HG02884 (cell line): ENCODE results near the gene ZPR1.
"Not testable (repeated sequence)": the region's sequence is repeated elsewhere in the genome, so short reads cannot be mapped to it uniquely, and the experiment has no call there.

Experiments
- ATAC-seq: cut with Tn5 transposase; IDR thresholded peaks from one replicate; pipeline ENCODE4 v1.9.1; 2021; ENCODE audit warnings: mild to moderate bottlenecking, moderate library complexity; ENCODE audit not compliant: unreplicated experiment

ZPR1 gene

GRCh38 chr11:116787786-116788486, at the start of gene ZPR1:
TSS of gene ZPR1 (minus strand) at chr11:116788023. CDS start at chr11:116787990, 33 bp downstream.
- ATAC-seq, result peak; percentile 87

- no peak for ATAC-seq
Measured at GRCh38 chr11:116836632-116836991, 48.8 kb upstream of the ZPR1 start.

- peak; percentile 70 for ATAC-seq
Measured at GRCh38 chr11:116835791-116836631, 48.2 kb upstream of the ZPR1 start.

GRCh38 chr11:116835042-116835772, 47.4 kb upstream of the ZPR1 start:
- ATAC-seq, result no peak

GRCh38 chr11:116834535-116835041, 46.8 kb upstream of the ZPR1 start:
- not testable (repeated sequence) for ATAC-seq

GRCh38 chr11:116833816-116834534, 46.2 kb upstream of the ZPR1 start:
- ATAC-seq, result no peak

- ATAC-seq, result no peak
Measured at GRCh38 chr11:116833491-116833815, 45.6 kb upstream of the ZPR1 start.

GRCh38 chr11:116832350-116833290, 44.8 kb upstream of the ZPR1 start:
- ATAC-seq, result no peak

- ATAC-seq, result no peak
Measured at GRCh38 chr11:116831790-116832349, 44.0 kb upstream of the ZPR1 start.

- no peak for ATAC-seq
Measured at GRCh38 chr11:116830184-116830912, 42.5 kb upstream of the ZPR1 start.

GRCh38 chr11:116829525-116830183, 41.8 kb upstream of the ZPR1 start, which contains the start of gene APOC3:
TSS of gene APOC3 (plus strand) at chr11:116829907. CDS start at chr11:116830583, 676 bp downstream.
- no peak for ATAC-seq

GRCh38 chr11:116828632-116829524, 41.1 kb upstream of the ZPR1 start:
- ATAC-seq, result no peak

GRCh38 chr11:116827461-116827860, 39.6 kb upstream of the ZPR1 start:
- ATAC-seq, result no peak

- no peak for ATAC-seq
Measured at GRCh38 chr11:116826751-116827431, 39.1 kb upstream of the ZPR1 start.

- no peak for ATAC-seq
Measured at GRCh38 chr11:116825854-116826750, 38.3 kb upstream of the ZPR1 start.
